GM19023 (cell line): ENCODE data around the gene DCBLD2.
A peak's percentile ranks its signal among the peaks of the same experiment; 100 is the strongest.
"Not testable (repeated sequence)": the region's sequence is repeated elsewhere in the genome, so short reads cannot be mapped to it uniquely, and the experiment has no call there.

ENCODE experiments used
- ATAC-seq: cut with Tn5 transposase; IDR thresholded peaks from one replicate; pipeline ENCODE4 v1.9.1; 2021; ENCODE audit warnings: mild to moderate bottlenecking, moderate library complexity; ENCODE audit not compliant: unreplicated experiment

Gene DCBLD2

GRCh38 chr3:98839846-98840245 lies 61.6 kb downstream of the DCBLD2 start:
- no peak for ATAC-seq

GRCh38 chr3:98831060-98831459 lies 70.4 kb downstream of the DCBLD2 start:
- not testable (repeated sequence) for ATAC-seq

GRCh38 chr3:98829246-98829832 lies 72.2 kb downstream of the DCBLD2 start:
- ATAC-seq = no peak

GRCh38 chr3:98827221-98827920 lies 74.1 kb downstream of the DCBLD2 start:
- no peak for ATAC-seq

GRCh38 chr3:98826126-98826525 lies 75.4 kb downstream of the DCBLD2 start:
- no peak for ATAC-seq

- no peak for ATAC-seq
Observed at GRCh38 chr3:98824256-98824655, 77.2 kb downstream of the DCBLD2 start.

- ATAC-seq = no peak
Observed at GRCh38 chr3:98823791-98824190, 77.7 kb downstream of the DCBLD2 start.

GRCh38 chr3:98821063-98821462 lies 80.4 kb downstream of the DCBLD2 start:
- no peak for ATAC-seq

- ATAC-seq = peak; percentile 78
Observed at GRCh38 chr3:98817547-98818041, 83.9 kb downstream of the DCBLD2 start.

GRCh38 chr3:98814817-98815420 lies 86.6 kb downstream of the DCBLD2 start:
- ATAC-seq = no peak

GRCh38 chr3:98812851-98813374 lies 88.6 kb downstream of the DCBLD2 start:
- no peak for ATAC-seq

- no peak for ATAC-seq
Observed at GRCh38 chr3:98811048-98811447, 90.4 kb downstream of the DCBLD2 start.

GRCh38 chr3:98809557-98809956 lies 91.9 kb downstream of the DCBLD2 start:
- no peak for ATAC-seq

- no peak for ATAC-seq
Observed at GRCh38 chr3:98808071-98808470, 93.4 kb downstream of the DCBLD2 start.

- no peak for ATAC-seq
Observed at GRCh38 chr3:98807561-98807960, 93.9 kb downstream of the DCBLD2 start.

- no peak for ATAC-seq
Observed at GRCh38 chr3:98807011-98807410, 94.5 kb downstream of the DCBLD2 start.

- no peak for ATAC-seq
Observed at GRCh38 chr3:98806521-98806920, 95.0 kb downstream of the DCBLD2 start.

- ATAC-seq = no peak
Observed at GRCh38 chr3:98805571-98805970, 95.9 kb downstream of the DCBLD2 start.

- no peak for ATAC-seq
Observed at GRCh38 chr3:98801043-98801747, 100.3 kb downstream of the DCBLD2 start.

- no peak for ATAC-seq
Observed at GRCh38 chr3:98800401-98800800, 101.1 kb downstream of the DCBLD2 start.

GRCh38 chr3:98799479-98799878 lies 102.0 kb downstream of the DCBLD2 start:
- ATAC-seq = no peak
